Esophagus muscularis mucosa (tissue), 4 donors: ENCODE measurements around the gene PRAMEF8. TPM values are rescaled to one million over a fixed set of nuclear protein-coding genes. Genes with fewer than 3 reads are reported as not detected.
"Not testable (repeated sequence)": the region's sequence is repeated elsewhere in the genome, so short reads cannot be mapped to it uniquely, and the experiment has no call there.

ENCODE experiments used
- DNase-seq: peaks from one replicate; pipeline ENCODE4 v3.0.0-alpha.2; 2017; ENCODE audit errors: extremely low spot score
- H3K27ac ChIP-seq, 4 donors: fragments of 200-600 bp; sonication (generic); replicated peaks in 1 of 4; 1 replicate in 3 of 4; 2 replicates in 1 of 4; pipeline ENCODE4 v1.5.1; 2016 to 2019; ENCODE audit warnings: mild to moderate bottlenecking in 1 of 4
- H3K27me3 ChIP-seq, 4 donors: fragments of 200-600 bp; sonication (generic); one replicate each; pipeline versions ENCODE4 v1.5.1 to v1.6.0; 2016 to 2019
- H3K36me3 ChIP-seq, 4 donors: fragments of 200-600 bp; sonication (generic); one replicate each; pipeline ENCODE4 v1.5.1; 2016 to 2019
- H3K4me1 ChIP-seq, 4 donors: fragments of 200-600 bp; sonication (generic); one replicate each; pipeline ENCODE4 v1.5.1; 2016 to 2019
- H3K4me3 ChIP-seq, 4 donors: fragments of 200-600 bp; sonication (generic); 1 replicate in 2 of 4; 2 replicates in 2 of 4; pipeline ENCODE4 v1.5.1; 2016 to 2019; ENCODE audit warnings: mild to moderate bottlenecking in 4 of 4, moderate library complexity in 1 of 4
- H3K9me3 ChIP-seq, 4 donors: fragments of 200-600 bp; sonication (generic); 1 replicate in 3 of 4; 2 replicates in 1 of 4; pipeline ENCODE4 v1.5.1; 2016 to 2019
- WGBS: methylation state at CpG from one replicate; pipeline ENCODE4 v1.1.5; 2018; 5-methylcytosine and 5-hydroxymethylcytosine counted together
- intact Hi-C: fragments of 100-400 bp; cut with DNase I; formaldehyde crosslinking; loops from one replicate; pipeline ENCODE4 v1.15.1; 2023
- total RNA-seq, 4 donors: library from RNA; depleted of rRNA; stranded (reverse); fragments of >200 nt; gene quantifications; one replicate each; pipeline versions ENCODE4 v1.1.0 to v1.2.1, GENCODE V29; 2016

Gene PRAMEF8
- not detected for total RNA-seq

- H3K36me3 ChIP-seq, intact Hi-C loops, DNase-seq, H3K9me3 ChIP-seq, H3K4me1 ChIP-seq, H3K27me3 ChIP-seq, H3K4me3 ChIP-seq, H3K27ac ChIP-seq: not testable (repeated sequence)
- no CpG with 5 or more reads among the region's 1 CpG for WGBS
Measured at GRCh38 chr1:13285037-13285436, at the start of gene PRAMEF8. TSS of gene PRAMEF8 (minus strand) at chr1:13285137. CDS start at chr1:13284091, 1,046 bp downstream.

- intact Hi-C loops, H3K9me3 ChIP-seq, H3K27me3 ChIP-seq, DNase-seq, H3K27ac ChIP-seq, H3K36me3 ChIP-seq, H3K4me3 ChIP-seq, H3K4me1 ChIP-seq: not testable (repeated sequence)
- 59% methylated on average over 4 of the region's 4 CpGs for WGBS
Measured at GRCh38 chr1:13315281-13315680, 30.3 kb upstream of the PRAMEF8 start, which contains the start of gene PRAMEF15. TSS of gene PRAMEF15 (plus strand) at chr1:13315581. CDS start at chr1:13318408, 2,827 bp downstream.

DNA sequence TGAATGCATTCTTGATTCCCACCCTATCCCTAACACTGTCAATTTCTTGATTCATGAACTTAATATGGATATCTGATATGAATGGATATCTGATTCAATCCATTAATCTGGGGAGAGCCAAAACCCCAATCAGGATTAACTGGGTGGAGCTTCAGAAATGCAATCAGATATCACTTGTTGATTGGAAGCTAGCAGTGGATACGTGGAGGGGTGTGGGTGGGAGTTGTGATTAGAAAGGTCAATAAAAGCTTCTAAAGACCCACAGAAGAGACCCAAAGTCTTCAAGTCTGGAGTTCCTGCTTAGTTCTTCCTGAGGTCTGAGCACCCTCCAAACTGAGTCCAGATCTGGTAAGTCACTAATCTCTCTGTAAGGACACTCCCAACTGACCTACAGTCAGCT is 18.3 kb upstream of the PRAMEF8 start, which contains the start of gene PRAMEF33:
PRAMEF33 (plus strand) TSS at position 301 of the 400 bp plus-strand sequence. CDS start 2,416 bp downstream, outside the sequence.
- H3K27ac ChIP-seq, intact Hi-C loops, H3K27me3 ChIP-seq, DNase-seq, H3K9me3 ChIP-seq, H3K4me3 ChIP-seq, H3K4me1 ChIP-seq, H3K36me3 ChIP-seq: not testable (repeated sequence)
- no CpG with 5 or more reads among the region's 1 CpG for WGBS

- H3K27me3 ChIP-seq, H3K4me1 ChIP-seq, H3K36me3 ChIP-seq, H3K4me3 ChIP-seq, intact Hi-C loops, H3K27ac ChIP-seq, DNase-seq, H3K9me3 ChIP-seq: not testable (repeated sequence)
Measured at GRCh38 chr1:13302197-13302596, 17.3 kb upstream of the PRAMEF8 start.

DNA sequence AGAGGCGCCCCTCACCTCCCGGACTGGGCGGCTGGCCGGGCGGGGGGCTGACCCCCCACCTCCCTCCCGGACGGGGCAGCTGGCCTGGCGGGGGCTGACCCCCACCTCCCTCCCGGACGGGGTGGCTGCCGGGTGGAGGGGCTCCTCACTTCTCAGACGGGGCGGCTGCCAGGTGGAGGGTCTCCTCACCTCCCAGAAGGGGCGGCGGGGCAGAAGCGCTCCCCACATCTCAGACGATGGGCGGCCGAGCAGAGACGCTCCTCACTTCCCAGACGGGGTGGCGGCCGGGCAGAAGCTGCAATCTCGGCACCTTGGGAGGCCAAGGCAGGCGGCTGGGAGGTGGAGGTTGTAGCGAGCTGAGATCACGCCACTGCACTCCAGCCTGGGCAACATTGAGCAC is 13.8 kb upstream of the PRAMEF8 start:
- H3K4me1 ChIP-seq, H3K36me3 ChIP-seq, H3K9me3 ChIP-seq, H3K27ac ChIP-seq, H3K27me3 ChIP-seq, H3K4me3 ChIP-seq, intact Hi-C loops, DNase-seq: not testable (repeated sequence)
- WGBS, result 100% methylated on average over 2 of the region's 27 CpGs

DNA sequence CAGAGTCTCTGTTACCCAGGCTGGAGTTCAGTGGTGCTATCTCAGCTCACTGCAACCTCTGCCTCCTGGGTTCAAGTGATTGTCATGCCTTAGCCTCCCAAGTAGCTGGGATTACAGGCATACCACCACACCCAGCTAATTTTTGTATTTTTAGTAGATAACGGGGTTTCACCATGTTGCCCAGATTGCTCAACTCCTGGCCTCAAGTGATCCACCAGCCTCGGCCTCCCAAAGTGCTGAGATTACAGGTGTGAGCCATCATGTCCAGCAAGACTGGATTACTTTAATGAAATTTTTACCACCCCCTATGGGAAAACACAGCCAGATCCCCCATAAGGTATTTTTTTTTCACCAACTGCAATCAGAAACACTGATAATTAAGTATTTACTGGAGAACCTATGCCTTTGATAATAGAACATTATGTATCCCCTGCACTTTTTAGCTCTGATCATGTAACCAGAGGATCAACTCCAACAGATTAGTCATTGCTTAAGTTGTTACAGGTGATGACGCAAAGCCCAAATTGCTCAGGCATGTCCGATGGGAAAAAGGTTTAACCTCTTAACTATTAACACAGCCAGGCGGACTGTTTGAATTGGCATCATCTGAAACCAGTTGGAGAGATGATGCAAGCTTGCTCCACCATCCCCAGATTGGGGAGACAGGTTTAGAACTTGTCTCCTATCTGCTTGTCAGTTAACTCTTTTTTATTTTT is 12.4 kb upstream of the PRAMEF8 start:
- H3K4me1 ChIP-seq, H3K4me3 ChIP-seq, intact Hi-C loops, H3K36me3 ChIP-seq, H3K27me3 ChIP-seq, DNase-seq, H3K9me3 ChIP-seq, H3K27ac ChIP-seq: not testable (repeated sequence)
- 83% methylated on average over 1 of the region's 5 CpGs for WGBS

- H3K4me3 ChIP-seq, DNase-seq, H3K36me3 ChIP-seq, H3K27me3 ChIP-seq, H3K4me1 ChIP-seq, H3K27ac ChIP-seq, H3K9me3 ChIP-seq, intact Hi-C loops: not testable (repeated sequence)
- WGBS, result no CpG with 5 or more reads among the region's 3 CpGs
Measured at GRCh38 chr1:13289030-13289429, 4.1 kb upstream of the PRAMEF8 start.

DNA sequence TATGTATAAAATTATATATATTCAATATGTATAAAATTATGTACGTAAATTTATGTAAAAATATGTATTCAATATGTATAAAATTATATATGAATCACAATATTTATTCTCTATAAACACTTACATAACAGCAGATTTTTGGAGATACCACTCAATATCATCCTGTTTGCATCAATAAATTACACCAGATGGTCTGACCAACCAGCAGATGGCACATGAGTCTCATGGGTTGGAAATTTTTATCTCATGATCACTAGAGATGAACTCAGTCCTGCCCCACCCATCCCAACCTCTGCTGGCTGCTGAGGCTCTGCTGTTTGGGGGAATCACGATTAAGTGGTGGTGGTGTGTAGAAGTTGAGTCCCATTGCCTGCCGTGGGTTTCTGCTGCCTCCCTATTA is 5.3 kb downstream of the PRAMEF8 start:
- H3K27ac ChIP-seq, H3K4me3 ChIP-seq, H3K27me3 ChIP-seq, DNase-seq, intact Hi-C loops, H3K9me3 ChIP-seq, H3K4me1 ChIP-seq, H3K36me3 ChIP-seq: not testable (repeated sequence)
- WGBS, result 73% methylated on average over 3 of the region's 3 CpGs

GRCh38 chr1:13277016-13277415 is 7.9 kb downstream of the PRAMEF8 start:
- H3K4me3 ChIP-seq, DNase-seq, H3K36me3 ChIP-seq, H3K4me1 ChIP-seq, intact Hi-C loops, H3K27ac ChIP-seq, H3K9me3 ChIP-seq, H3K27me3 ChIP-seq: not testable (repeated sequence)
- WGBS, result no CpG with 5 or more reads among the region's 6 CpGs

DNA sequence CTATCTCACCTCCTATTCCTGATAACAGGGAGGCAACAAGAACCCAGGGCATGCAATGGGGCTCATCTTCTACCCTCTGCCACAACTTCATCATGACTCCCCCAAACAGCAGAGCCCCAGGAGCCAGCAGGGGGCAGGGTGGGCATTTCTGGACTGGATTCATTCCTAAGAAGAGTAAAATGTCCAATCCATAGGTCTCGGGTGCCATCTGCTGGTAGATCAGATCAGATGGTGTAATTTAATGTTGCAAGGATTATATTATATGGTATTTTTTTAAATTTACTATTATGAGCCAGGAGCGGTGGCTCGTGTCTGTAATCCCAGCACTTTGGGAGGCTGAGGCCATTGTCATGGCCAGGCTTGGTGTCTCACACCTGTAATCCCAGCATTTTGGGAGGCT is 19.8 kb downstream of the PRAMEF8 start:
- H3K36me3 ChIP-seq, DNase-seq, intact Hi-C loops, H3K27ac ChIP-seq, H3K4me3 ChIP-seq, H3K27me3 ChIP-seq, H3K4me1 ChIP-seq, H3K9me3 ChIP-seq: not testable (repeated sequence)
- no CpG with 5 or more reads among the region's 3 CpGs for WGBS

- DNase-seq, intact Hi-C loops, H3K36me3 ChIP-seq, H3K27ac ChIP-seq, H3K4me1 ChIP-seq, H3K4me3 ChIP-seq, H3K27me3 ChIP-seq, H3K9me3 ChIP-seq: not testable (repeated sequence)
- no CpG with 5 or more reads among the region's 5 CpGs for WGBS
Measured at GRCh38 chr1:13253898-13254297, 31.0 kb downstream of the PRAMEF8 start, which contains the start of gene PRAMEF5. TSS of gene PRAMEF5 (plus strand) at chr1:13254198. CDS start at chr1:13259269, 5,071 bp downstream.

GRCh38 chr1:13247122-13247521 is 37.8 kb downstream of the PRAMEF8 start:
- H3K4me3 ChIP-seq, H3K36me3 ChIP-seq, H3K27ac ChIP-seq, H3K9me3 ChIP-seq, DNase-seq, H3K4me1 ChIP-seq, intact Hi-C loops: not testable (repeated sequence)
- H3K27me3 ChIP-seq, result peaks cover 0 to 19% (median 0%) of the 10 kb centered on the region in 4 donors
- 78% methylated on average over 7 of the region's 7 CpGs for WGBS

DNA sequence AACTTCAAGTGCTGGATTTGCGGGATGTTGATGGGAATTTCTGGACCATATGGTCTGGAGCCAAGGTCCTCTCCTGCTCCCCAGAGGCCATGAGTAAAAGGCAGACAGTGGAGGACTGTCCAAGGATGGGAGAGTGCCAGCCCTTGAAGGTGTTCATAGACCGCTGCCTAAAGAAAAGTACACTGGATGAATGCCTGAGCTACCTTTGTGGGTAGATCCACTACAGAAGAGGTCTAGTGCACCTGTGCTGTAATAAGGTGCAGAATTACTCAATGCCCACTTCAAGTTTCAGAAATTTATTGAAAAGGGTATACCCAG is 38.4 kb downstream of the PRAMEF8 start:
- H3K4me3 ChIP-seq, H3K36me3 ChIP-seq, intact Hi-C loops, H3K4me1 ChIP-seq, H3K9me3 ChIP-seq, DNase-seq, H3K27ac ChIP-seq: not testable (repeated sequence)
- 80% methylated on average over 2 of the region's 2 CpGs for WGBS
- H3K27me3 ChIP-seq, result peaks cover 0 to 24% (median 0%) of the 10 kb centered on the region in 4 donors
